Loucy (cell line): Measurements from ENCODE around the gene TGFB3.

Experiments
- EZH2phosphoT487 ChIP-seq: fragments of 200-600 bp; IDR thresholded peaks from 2 replicates; pipeline ENCODE4 v1.6.1; 2018; ENCODE audit warnings: antibody characterized with exemption, mild to moderate bottlenecking, moderate library complexity, borderline replicate concordance
- TF ChIP-seq, protein P1 (sequence below): fragments of 200-600 bp; sonication (generic); conservative IDR thresholded peaks from 2 replicates; pipeline ENCODE4 v1.5.1; 2014; ENCODE audit warnings: mild to moderate bottlenecking, antibody characterized with exemption, low read length

GRCh38 chr14:75978249-75978731 lies 3.5 kb downstream of the TGFB3 start:
- TF ChIP-seq EZH2phosphoT487 = no peak
- TF ChIP-seq, protein P1, sequence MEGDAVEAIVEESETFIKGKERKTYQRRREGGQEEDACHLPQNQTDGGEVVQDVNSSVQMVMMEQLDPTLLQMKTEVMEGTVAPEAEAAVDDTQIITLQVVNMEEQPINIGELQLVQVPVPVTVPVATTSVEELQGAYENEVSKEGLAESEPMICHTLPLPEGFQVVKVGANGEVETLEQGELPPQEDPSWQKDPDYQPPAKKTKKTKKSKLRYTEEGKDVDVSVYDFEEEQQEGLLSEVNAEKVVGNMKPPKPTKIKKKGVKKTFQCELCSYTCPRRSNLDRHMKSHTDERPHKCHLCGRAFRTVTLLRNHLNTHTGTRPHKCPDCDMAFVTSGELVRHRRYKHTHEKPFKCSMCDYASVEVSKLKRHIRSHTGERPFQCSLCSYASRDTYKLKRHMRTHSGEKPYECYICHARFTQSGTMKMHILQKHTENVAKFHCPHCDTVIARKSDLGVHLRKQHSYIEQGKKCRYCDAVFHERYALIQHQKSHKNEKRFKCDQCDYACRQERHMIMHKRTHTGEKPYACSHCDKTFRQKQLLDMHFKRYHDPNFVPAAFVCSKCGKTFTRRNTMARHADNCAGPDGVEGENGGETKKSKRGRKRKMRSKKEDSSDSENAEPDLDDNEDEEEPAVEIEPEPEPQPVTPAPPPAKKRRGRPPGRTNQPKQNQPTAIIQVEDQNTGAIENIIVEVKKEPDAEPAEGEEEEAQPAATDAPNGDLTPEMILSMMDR = no peak
